Ascending aorta (tissue), 2 donors: ENCODE results near the gene MAF. TPM values are rescaled to one million over a fixed set of nuclear protein-coding genes. Genes with fewer than 3 reads are reported as not detected.

Experiments used
- DNase-seq, 2 donors: peaks; one replicate each; pipeline ENCODE4 v3.0.0-alpha.2; 2019; ENCODE audit warnings: low spot score in 2 of 2
- H3K27ac ChIP-seq, 2 donors: fragments of 200-600 bp; sonication (generic); one replicate each; pipeline ENCODE4 v1.5.1; 2016 to 2017; ENCODE audit warnings: mild to moderate bottlenecking in 1 of 2
- H3K27me3 ChIP-seq: fragments of 200-600 bp; sonication (generic); one replicate; pipeline ENCODE4 v1.5.1; 2017
- H3K36me3 ChIP-seq, 2 donors: fragments of 200-600 bp; sonication (generic); one replicate each; pipeline ENCODE4 v1.5.1; 2016
- H3K4me1 ChIP-seq, 2 donors: fragments of 200-600 bp; sonication (generic); one replicate each; pipeline ENCODE4 v1.5.1; 2016 to 2017; ENCODE audit warnings: mild to moderate bottlenecking in 1 of 2
- H3K4me3 ChIP-seq, 2 donors: fragments of 200-600 bp; sonication (generic); one replicate each; pipeline ENCODE4 v1.5.1; 2016 to 2017; ENCODE audit warnings: mild to moderate bottlenecking in 1 of 2
- H3K9me3 ChIP-seq, 2 donors: fragments of 200-600 bp; sonication (generic); one replicate each; pipeline ENCODE4 v1.5.1; 2016
- intact Hi-C: fragments of 100-400 bp; cut with DNase I; formaldehyde crosslinking; loops from one replicate; pipeline ENCODE4 v1.15.1; 2023
- total RNA-seq: library from RNA; depleted of rRNA; stranded (reverse); fragments of >200 nt; gene quantifications from one replicate; pipeline ENCODE4 v1.1.0, GENCODE V29; 2016
- TF ChIP-seq, protein P1 (sequence below), 3 experiments: fragments of 200-600 bp in 2 of 3; fragments of 450-650 bp in 1 of 3; sonication (generic) in 2 of 3; IDR thresholded peaks; one replicate each; pipeline ENCODE4 v1.5.1; 2016 to 2019; ENCODE audit warnings: antibody characterized with exemption in 3 of 3, mild to moderate bottlenecking in 1 of 3, moderate library complexity in 1 of 3

MAF gene
- total RNA-seq, 1 donor from 2014 or later, result 41.1 TPM

DNA sequence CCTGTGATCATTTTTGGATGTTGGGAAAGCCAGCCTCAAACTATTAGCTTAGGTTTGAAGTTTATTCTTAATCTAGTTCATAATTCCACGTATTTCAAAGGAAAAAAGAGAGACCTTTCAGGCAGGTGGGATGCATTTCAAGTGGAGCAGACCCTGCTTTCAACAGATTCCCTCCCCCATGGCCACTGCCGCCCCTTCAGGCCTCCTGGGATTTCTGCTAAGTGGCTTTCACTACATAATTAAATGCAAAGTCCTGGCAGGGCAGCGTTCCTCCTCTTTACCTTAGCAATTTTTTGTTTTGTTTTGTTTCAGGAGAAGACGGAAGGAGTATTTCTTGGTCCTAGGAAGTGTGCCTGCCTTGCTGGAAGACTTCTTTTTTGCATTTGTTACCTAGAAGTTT lies 36.6 kb downstream of the MAF start:
- DNase-seq, result no peak
- Histone ChIP-seq H3K27me3 (no peaks in the 10 kb centered on the region), H3K27ac (no peak overlapping the region), H3K4me3 (no peak overlapping the region), H3K36me3 (no peaks in the 10 kb centered on the region), H3K4me1 (no peaks in the 10 kb centered on the region), H3K9me3 (no peaks in the 10 kb centered on the region)
- TF ChIP-seq, protein P1, sequence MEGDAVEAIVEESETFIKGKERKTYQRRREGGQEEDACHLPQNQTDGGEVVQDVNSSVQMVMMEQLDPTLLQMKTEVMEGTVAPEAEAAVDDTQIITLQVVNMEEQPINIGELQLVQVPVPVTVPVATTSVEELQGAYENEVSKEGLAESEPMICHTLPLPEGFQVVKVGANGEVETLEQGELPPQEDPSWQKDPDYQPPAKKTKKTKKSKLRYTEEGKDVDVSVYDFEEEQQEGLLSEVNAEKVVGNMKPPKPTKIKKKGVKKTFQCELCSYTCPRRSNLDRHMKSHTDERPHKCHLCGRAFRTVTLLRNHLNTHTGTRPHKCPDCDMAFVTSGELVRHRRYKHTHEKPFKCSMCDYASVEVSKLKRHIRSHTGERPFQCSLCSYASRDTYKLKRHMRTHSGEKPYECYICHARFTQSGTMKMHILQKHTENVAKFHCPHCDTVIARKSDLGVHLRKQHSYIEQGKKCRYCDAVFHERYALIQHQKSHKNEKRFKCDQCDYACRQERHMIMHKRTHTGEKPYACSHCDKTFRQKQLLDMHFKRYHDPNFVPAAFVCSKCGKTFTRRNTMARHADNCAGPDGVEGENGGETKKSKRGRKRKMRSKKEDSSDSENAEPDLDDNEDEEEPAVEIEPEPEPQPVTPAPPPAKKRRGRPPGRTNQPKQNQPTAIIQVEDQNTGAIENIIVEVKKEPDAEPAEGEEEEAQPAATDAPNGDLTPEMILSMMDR (IDR thresholded peaks at IDR 0.05), result no peak
- intact Hi-C loops, result no loop called here

DNA sequence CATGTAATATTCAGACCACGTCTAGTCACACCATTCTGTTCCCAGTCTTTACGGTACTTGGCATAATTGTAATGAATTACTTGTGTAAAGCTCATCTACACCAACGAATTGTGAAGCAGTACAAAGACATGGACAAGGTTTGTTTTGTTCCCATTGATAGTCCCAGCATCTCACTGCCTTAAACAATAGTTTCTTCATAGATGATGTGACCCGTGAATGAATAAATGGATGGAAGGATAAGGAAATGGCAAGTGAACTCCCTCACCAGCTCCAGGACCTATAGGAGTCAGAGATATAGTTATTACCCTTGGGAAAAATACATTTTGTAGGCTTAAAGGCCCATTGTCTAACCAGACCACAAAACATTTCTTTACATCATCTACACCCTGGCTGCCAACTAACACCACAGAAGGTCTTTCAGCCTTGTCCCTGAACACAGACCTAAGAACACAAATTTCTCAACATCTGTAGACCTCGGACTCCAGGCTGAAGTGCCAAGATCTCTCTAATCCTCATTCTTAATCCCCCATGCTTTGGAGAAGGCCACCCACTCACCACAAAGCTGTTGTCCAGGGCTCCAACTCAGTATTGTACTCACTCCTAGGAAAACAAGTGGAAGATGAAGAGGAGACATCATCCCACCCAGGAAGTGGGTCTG lies 38.2 kb downstream of the MAF start:
- TF ChIP-seq, protein P1 (IDR thresholded peaks at IDR 0.05), result no peak
- Histone ChIP-seq H3K4me1 (no peaks in the 10 kb centered on the region), H3K27me3 (no peaks in the 10 kb centered on the region), H3K27ac (no peak overlapping the region), H3K4me3 (no peak overlapping the region), H3K9me3 (no peaks in the 10 kb centered on the region), H3K36me3 (no peaks in the 10 kb centered on the region)
- intact Hi-C loops, result no loop called here
- DNase-seq, result no peak

DNA sequence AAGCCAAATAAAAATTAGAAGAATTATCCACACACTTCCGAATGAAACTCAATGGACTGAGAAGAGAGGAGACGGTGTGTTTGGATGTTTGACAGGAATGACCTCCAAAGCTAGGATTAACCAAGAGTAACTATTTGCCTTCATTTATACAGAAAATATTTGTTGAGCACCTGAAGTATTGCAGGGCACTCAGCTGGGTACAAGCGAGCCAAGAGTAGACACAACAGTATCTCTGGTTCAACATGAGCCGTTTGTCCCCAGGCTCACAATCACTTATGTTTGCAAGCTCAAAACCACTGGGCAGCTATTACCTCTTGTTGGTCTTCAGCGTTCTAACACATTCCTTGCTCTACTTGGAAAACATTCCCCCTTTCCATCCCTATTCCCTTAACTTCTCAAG lies 38.8 kb downstream of the MAF start:
- no peak for DNase-seq

DNA sequence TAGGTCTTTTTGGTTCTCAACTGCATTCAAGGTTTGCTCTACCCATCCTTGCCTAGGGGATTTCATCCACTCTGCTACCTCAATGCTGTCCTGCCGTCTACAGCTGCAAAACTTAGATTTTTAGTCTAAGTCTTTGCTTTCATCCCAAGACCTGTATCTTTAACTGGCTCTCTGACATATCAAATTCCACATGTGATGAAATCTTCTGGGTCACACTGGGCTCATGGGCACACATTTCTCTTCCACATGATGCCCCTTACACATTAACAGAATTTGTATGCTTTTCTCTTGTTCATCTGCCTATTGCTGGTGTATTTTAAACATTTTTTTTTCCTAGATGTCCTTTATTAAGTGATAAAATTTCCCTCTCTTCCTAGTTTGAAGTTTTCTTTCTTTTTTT lies 39.6 kb downstream of the MAF start:
- no peaks in the 10 kb centered on the region for H3K4me1 ChIP-seq
- DNase-seq, result no peak
- H3K4me3 ChIP-seq, result no peak overlapping the region
- TF ChIP-seq, protein P1 (IDR thresholded peaks at IDR 0.05), result no peak
- intact Hi-C loops, result no loop called here
- H3K36me3 ChIP-seq, result no peaks in the 10 kb centered on the region
- no peaks in the 10 kb centered on the region for H3K27me3 ChIP-seq
- H3K9me3 ChIP-seq, result no peaks in the 10 kb centered on the region
- no peak overlapping the region for H3K27ac ChIP-seq

More for the DNA sequence above, 38.8 kb downstream of the MAF start:
- TF ChIP-seq, protein P1 (IDR thresholded peaks at IDR 0.05), result no peak
- Histone ChIP-seq H3K27ac (no peak overlapping the region), H3K27me3 (no peaks in the 10 kb centered on the region), H3K4me1 (no peaks in the 10 kb centered on the region), H3K9me3 (no peaks in the 10 kb centered on the region), H3K36me3 (no peaks in the 10 kb centered on the region), H3K4me3 (no peak overlapping the region)
- intact Hi-C loops, result no loop called here

DNA sequence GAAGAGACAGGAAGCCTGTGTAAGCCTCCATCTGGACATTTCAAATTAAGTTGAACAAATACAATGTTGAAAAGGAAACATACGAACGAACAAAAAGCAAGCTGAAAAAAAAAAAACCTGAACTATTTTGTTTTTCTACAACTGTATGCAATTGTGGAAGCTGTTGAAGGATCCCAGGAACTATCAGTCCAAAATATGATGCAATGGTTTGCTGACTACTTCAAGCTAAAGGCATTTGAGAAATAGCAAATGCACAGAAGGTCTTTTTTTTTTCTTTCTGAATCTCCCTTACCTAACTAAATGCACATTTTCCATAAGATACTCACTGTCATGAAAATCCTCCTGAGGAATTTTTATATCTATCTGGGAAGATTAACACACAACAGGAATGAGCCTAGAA lies 40.2 kb downstream of the MAF start:
- Histone ChIP-seq H3K9me3 (no peaks in the 10 kb centered on the region), H3K27ac (no peak overlapping the region), H3K27me3 (no peaks in the 10 kb centered on the region), H3K4me1 (no peaks in the 10 kb centered on the region), H3K4me3 (no peak overlapping the region), H3K36me3 (no peaks in the 10 kb centered on the region)
- TF ChIP-seq, protein P1 (IDR thresholded peaks at IDR 0.05), result no peak
- intact Hi-C loops, result no loop called here
- no peak for DNase-seq

DNA sequence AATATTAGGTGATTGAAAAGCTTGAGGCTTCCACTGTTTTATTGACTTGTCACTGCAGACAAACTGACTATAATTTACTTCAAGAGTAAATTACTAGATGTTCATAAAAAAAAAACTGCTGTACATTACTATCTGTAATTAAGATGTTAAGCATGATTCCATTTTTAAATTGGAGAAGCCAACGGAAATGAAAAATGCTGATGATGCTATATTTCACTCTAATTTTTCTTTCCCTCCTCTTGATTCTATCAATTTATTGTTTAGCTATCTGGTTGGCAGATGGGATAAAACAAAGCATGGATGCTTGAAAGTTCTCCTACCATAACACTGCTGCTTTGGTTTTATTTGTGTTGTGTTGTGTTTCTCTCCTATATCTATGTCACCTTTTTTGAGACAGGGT lies 41.0 kb downstream of the MAF start:
- TF ChIP-seq, protein P1 (IDR thresholded peaks at IDR 0.05), result no peak
- intact Hi-C loops, result no loop called here
- Histone ChIP-seq H3K4me3 (no peak overlapping the region), H3K27me3 (no peaks in the 10 kb centered on the region), H3K9me3 (no peaks in the 10 kb centered on the region), H3K27ac (no peak overlapping the region), H3K36me3 (no peaks in the 10 kb centered on the region), H3K4me1 (no peaks in the 10 kb centered on the region)
- DNase-seq, result no peak
